ENCODE data around the gene ABCB9. TPM values are rescaled to one million over a fixed set of nuclear protein-coding genes. Genes with fewer than 3 reads are reported as not detected.
A peak's percentile ranks its signal among the peaks of the same experiment; 100 is the strongest.

The ABCB9 gene
- total RNA-seq, 1 experiment from 2014 or later: 6.4 TPM

- no peaks in the 10 kb centered on the region for H3K27me3 ChIP-seq
- DNase-seq: no peak
- H3K9me3 ChIP-seq: no peaks in the 10 kb centered on the region
- no peak overlapping the region for H3K4me3 ChIP-seq
- H3K36me3 ChIP-seq: peaks cover 22% of the 10 kb centered on the region
These were observed 20.1 kb upstream of the ABCB9 start for GRCh38 chr12:122986258-122986871.

DNA sequence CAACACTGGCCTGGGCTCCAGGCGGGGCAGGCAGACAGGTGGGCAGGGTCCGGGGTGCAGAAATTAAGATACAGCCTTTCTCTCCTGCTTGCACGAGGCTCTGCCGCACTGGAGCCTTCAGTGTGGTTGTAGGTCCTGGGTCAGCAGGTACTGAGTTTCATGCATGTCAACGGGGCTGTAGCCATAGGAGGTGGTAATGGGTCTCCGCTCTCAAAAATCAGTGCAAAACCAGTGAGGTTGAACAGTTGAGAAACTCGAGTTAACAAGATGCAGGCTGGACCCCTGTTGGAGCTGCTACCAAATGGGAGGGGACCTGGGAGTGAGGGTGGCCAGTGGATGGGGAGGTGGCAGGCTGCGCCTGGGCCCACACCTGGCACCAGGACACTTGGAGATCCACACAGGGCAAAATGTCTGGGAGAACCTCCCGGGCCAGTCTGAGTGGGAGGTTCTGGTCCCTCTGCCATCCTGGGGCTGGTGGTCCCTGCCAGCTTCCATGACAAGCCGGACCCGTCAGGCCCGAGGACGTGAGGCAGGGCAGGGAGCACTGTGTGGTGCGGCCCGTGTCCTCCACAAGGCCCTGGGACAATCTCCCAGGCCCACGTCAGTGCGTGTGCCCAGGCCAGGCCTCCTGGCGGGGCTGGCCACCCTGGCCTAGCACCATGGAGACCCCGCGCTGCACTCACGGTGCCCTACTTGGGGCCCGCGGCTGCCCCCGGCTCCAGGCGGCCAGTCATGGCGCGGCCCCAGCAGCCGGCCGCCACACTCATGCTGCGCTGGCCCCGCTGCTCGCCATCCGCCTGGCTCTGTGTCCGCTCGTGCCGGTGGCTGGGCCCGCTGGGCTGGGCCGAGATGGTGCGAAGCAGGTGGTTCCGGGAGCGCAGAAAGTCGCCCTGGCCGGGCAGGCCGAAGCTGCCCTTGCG, 19.3 kb upstream of the ABCB9 start:
- no peaks in the 10 kb centered on the region for H3K9me3 ChIP-seq
- H3K27me3 ChIP-seq: no peaks in the 10 kb centered on the region
- DNase-seq: no peak
- peaks cover 25% of the 10 kb centered on the region for H3K36me3 ChIP-seq
- H3K4me3 ChIP-seq: no peak overlapping the region

- H3K4me3 ChIP-seq: no peak overlapping the region
- H3K27me3 ChIP-seq: no peaks in the 10 kb centered on the region
- no peaks in the 10 kb centered on the region for H3K9me3 ChIP-seq
- H3K36me3 ChIP-seq: peaks cover 25% of the 10 kb centered on the region
- no peak for DNase-seq
These were observed 18.5 kb upstream of the ABCB9 start for GRCh38 chr12:122984612-122985337.

DNA sequence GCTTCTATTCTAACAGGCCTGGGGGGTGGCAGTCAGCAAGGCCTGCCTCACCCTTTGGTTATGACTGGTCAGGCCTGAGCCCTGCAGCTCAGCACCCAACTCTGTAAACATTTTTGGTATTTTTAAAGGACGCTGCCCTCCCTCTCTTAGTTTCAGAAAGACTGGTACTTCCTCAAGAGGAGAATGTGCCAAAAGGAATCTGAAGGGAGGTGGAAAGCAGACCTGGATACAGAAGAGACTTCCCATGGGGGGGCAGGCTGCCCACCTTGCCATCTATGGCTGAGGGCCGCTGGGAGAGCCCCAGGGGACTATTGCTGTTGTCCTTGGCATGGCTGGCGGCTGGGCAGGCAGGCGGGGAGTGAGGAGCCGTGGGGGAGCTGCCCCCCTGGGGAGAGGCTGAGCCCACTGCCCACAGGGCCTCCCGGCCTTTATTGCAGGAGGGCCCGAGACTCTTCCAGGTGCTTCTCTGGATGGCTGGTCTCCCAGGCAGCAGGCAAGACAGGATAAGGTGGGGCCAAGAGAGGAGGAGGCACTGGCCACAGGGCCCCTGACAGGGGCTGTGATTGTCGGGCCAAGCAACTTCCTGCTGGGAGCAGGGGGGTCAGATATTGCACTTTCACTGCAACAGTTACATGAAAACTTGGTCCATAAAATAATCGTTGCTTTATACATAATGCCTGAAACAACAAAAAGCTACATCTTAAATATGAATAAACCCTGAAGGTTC, 17.7 kb upstream of the ABCB9 start:
- Histone ChIP-seq H3K36me3 (peaks cover 25% of the 10 kb centered on the region), H3K27me3 (no peaks in the 10 kb centered on the region), H3K9me3 (no peaks in the 10 kb centered on the region), H3K4me3 (no peak overlapping the region)
- DNase-seq: no peak

GRCh38 chr12:122982963-122983788, 16.9 kb upstream of the ABCB9 start:
- DNase-seq: no peak
- peaks cover 25% of the 10 kb centered on the region for H3K36me3 ChIP-seq
- H3K27me3 ChIP-seq: no peaks in the 10 kb centered on the region
- H3K9me3 ChIP-seq: no peaks in the 10 kb centered on the region
- no peak overlapping the region for H3K4me3 ChIP-seq

GRCh38 chr12:122982477-122982815, 16.2 kb upstream of the ABCB9 start:
- no peaks in the 10 kb centered on the region for H3K27me3 ChIP-seq
- H3K36me3 ChIP-seq: peaks cover 25% of the 10 kb centered on the region
- H3K9me3 ChIP-seq: no peaks in the 10 kb centered on the region
- no peak for DNase-seq
- no peak overlapping the region for H3K4me3 ChIP-seq

- H3K27me3 ChIP-seq: no peaks in the 10 kb centered on the region
- DNase-seq: no peak
- H3K4me3 ChIP-seq: peak overlapping the region; percentile 77
- H3K9me3 ChIP-seq: no peaks in the 10 kb centered on the region
- H3K36me3 ChIP-seq: peaks cover 31% of the 10 kb centered on the region
These were observed 15.6 kb upstream of the ABCB9 start for GRCh38 chr12:122981587-122982476.

GRCh38 chr12:122981036-122981471, 14.8 kb upstream of the ABCB9 start:
- DNase-seq: no peak
- H3K9me3 ChIP-seq: no peaks in the 10 kb centered on the region
- H3K4me3 ChIP-seq: peak overlapping the region; percentile 77
- peaks cover 34% of the 10 kb centered on the region for H3K36me3 ChIP-seq
- H3K27me3 ChIP-seq: no peaks in the 10 kb centered on the region

DNA sequence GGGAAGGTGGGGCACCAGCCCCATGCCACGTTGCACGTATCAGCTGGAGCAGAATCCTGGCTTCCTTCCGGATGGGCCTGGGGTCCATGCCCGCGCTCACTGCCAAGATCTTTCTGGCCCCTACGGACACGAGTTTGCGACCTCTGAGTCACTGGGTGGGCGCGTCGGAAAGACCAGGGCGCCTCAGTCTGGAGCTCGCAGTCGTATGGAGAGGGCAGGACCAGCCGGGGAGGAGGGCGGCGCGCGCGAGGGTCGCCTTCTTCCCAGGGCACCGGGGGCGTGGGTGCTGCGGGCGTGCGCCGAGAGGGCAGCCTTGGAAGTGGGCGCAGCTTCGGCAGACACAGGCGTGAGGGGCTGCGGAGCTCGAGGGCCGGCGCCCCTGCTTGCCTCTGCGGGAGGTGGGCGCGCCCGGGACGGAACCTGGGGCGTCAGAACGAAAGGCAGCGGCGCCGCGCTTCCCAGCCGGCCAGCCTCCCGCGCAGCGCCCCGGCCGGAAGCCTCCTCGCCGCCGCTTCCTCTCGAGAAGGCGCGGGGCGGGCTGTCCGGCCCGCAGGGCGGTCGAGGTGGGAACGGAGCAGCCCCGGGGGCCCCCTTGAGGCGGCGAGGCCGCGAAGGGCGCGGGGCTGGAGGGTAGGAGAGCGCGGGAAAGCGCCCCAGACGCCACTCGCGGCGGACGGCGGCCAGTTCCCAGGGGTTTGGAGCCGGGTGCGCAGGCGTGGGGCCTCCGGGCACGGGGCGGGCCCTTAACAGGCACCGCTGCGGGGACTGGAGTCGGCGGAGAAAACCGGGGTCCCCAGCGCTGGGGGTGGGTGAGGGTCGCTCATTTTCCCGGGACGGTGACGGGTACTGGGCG, 14.1 kb upstream of the ABCB9 start, which contains the start of gene ARL6IP4:
Gene ARL6IP4, plus strand, starts transcription at position 499 of the 853 bp plus-strand sequence. CDS start 459 bp downstream, outside the sequence.
- H3K27me3 ChIP-seq: no peaks in the 10 kb centered on the region
- H3K9me3 ChIP-seq: no peaks in the 10 kb centered on the region
- peak within 1 kb of the TSS; percentile 77 for H3K4me3 ChIP-seq
- peak; percentile 64 for DNase-seq
- H3K36me3 ChIP-seq: peaks cover 32% of the 10 kb centered on the region

GRCh38 chr12:122979908-122980182, 13.6 kb upstream of the ABCB9 start:
- Histone ChIP-seq H3K4me3 (peak overlapping the region; percentile 77), H3K36me3 (peaks cover 32% of the 10 kb centered on the region), H3K9me3 (no peaks in the 10 kb centered on the region), H3K27me3 (no peaks in the 10 kb centered on the region)
- no peak for DNase-seq

DNA sequence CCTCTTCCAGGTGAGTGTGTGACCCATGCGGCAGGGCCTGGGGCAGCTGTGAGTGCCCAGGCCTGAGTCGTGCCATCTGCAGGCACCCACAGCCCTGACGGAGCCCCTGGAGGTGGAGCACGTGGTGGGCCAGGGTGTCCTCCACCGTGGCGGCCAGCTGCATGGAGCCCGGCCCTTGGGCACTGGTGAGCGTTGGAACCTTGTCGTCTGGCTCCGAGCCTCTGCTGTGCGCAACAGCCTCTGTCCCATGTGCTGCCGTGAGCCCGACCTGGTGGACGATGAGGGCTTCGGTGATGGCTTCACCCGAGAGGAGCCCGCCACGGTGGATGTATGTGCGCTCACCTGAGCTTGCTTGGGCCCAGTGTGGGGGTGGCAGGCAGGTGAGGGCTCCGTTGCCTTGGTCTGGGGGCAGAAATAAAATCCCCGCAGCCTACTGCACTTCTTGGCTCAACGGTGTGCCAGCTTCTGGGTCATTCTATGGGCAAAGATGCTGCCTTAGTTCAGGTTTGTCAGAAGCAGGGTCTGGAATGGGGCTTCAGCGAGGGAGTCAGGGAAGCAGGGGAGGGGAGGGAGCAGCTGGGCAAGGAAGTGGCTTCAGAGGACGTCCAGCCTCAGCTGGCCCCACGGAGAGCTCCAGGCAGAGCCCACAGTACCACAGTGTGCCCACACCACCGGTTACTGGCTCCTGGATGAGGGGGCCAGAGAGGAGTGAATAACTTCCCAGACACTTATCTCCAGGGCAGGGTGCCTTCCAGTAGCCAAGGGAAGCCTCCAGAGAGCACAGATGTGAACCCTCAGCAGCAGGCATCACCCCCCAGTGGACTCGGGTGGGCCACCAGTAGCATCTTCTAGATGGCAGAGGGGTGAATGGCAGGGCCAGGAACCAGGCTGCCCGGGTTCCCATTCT, 13.0 kb upstream of the ABCB9 start:
- Histone ChIP-seq H3K36me3 (peaks cover 32% of the 10 kb centered on the region), H3K27me3 (no peaks in the 10 kb centered on the region), H3K4me3 (peak overlapping the region; percentile 77), H3K9me3 (no peaks in the 10 kb centered on the region)
- DNase-seq: no peak

GRCh38 chr12:122978507-122978955, 12.3 kb upstream of the ABCB9 start:
- no peaks in the 10 kb centered on the region for H3K9me3 ChIP-seq
- no peak for DNase-seq

GRCh38 chr12:122977655-122978392, 11.6 kb upstream of the ABCB9 start:
- H3K36me3 ChIP-seq: peaks cover 27% of the 10 kb centered on the region
- H3K4me3 ChIP-seq: no peak overlapping the region
- DNase-seq: no peak
- H3K9me3 ChIP-seq: no peaks in the 10 kb centered on the region
- H3K27me3 ChIP-seq: no peaks in the 10 kb centered on the region

More at GRCh38 chr12:122978507-122978955, 12.3 kb upstream of the ABCB9 start:
- Histone ChIP-seq H3K27me3 (no peaks in the 10 kb centered on the region), H3K4me3 (no peak overlapping the region), H3K36me3 (peaks cover 32% of the 10 kb centered on the region)
